DMS153 (cell line): ENCODE measurements around the gene ABCC11.
"Not testable (repeated sequence)": the region's sequence is repeated elsewhere in the genome, so short reads cannot be mapped to it uniquely, and the experiment has no call there.

Experiments used
- DNase-seq: peaks from one replicate; lab custom pipeline; 2025; lab: John Stamatoyannopoulos, UW

Gene ABCC11

DNA sequence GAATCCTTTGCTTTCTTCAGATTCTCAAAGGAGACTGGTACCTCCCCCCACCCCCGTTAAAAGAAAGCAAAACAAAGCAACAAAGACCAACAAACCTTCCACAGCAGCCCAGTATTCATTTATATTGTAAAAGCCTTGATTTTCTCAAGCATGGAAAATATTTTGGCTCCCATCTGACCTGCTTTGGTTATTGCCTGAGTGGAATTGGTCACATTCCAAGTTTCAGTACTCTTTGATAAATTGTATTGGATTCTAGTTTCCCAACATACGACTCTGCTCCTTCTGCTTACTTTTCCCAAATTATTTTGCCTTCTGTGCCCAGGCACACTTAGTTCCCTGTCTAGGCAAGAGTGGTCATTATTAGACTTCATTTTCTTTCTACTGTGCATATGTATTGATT, 1.3 kb downstream of the ABCC11 start:
- no peak for DNase-seq

GRCh38 chr16:48244863-48245195, 2.5 kb downstream of the ABCC11 start:
- DNase-seq, result no peak

- peak; percentile 71 for DNase-seq
These were observed 3.1 kb downstream of the ABCC11 start, which contains the start of gene LONP2 for GRCh38 chr16:48244080-48244862. Gene LONP2, plus strand, starts transcription at chr16:48244300. Its CDS starts 89 bp downstream, at chr16:48244389.

GRCh38 chr16:48240147-48240546, 7.2 kb downstream of the ABCC11 start:
- not testable (repeated sequence) for DNase-seq

GRCh38 chr16:48236286-48236685, 11.1 kb downstream of the ABCC11 start:
- no peak for DNase-seq

DNA sequence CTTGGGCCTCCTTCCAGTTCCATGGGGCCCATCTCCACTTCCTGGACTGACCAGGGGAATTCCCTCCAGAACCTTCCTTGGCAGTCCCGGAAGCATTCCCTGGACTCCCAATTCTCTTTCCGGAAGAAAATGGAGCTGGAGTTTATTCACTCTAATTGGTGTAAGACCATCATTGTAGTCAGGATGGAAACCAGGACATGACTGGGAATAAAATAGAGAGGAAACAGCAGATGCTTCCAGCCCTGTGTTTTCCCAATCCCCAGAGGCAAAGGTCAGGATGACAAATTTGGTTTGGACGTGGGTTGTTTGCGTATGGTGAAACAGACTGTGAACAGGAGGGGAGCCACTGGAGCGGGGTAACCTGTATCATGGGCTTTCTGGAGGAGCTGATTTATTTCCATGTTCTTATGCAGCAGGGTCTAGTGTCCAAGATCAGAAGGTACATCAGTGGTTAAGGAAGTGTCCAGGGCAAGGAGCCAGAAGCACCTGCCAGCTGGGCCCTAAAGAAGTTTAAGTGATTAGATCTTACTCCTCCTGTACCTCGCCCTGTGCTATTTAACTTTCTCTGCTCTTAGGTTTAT, 11.7 kb downstream of the ABCC11 start:
- DNase-seq, result no peak

GRCh38 chr16:48235058-48235555, 12.2 kb downstream of the ABCC11 start:
- DNase-seq, result no peak

DNA sequence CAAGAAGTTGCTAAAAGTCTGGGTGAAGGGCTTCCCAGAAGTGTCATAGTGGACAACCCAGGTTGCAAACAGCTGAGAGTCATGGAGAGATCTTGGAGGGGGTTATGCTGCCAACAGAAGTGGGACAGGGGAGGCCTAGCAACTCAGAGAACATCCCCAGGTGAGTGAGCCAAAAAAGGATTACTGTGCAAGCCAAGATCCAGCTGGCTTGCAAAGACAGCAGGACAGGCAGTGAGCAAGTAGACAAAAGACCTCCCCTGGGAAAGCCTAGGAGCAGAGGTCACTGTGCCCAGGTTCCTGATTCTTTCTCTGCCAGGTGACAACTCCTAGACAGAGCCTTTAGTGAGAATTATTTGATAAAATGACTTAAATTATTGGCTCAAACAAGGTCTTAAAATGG, 12.7 kb downstream of the ABCC11 start:
- no peak for DNase-seq

DNA sequence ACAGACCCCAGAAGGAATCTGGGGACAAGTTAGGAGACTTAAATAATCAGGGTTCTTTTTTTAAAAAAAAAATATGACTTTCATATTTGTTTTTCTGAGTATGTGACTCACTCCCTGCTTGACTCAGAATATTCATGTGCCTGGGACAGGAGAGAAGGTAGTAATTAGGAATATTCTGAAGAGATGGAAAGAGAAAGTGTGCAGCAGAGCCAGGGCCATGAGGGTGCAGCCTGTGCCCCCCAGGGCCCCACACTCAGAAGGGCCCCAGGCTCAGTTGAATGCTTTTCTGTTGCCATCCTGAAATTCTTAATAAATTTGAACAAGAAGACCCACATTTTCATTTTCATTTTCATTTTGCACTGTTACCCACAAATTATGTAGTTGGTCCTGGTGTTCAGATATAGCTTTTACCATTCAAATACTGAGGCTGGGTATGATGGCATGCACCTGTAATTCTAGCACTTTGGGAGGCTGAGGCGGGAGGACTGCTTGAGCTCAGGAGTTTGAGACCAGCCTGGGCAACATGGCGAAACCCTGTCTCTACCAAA, 14.8 kb downstream of the ABCC11 start:
- no peak for DNase-seq

DNA sequence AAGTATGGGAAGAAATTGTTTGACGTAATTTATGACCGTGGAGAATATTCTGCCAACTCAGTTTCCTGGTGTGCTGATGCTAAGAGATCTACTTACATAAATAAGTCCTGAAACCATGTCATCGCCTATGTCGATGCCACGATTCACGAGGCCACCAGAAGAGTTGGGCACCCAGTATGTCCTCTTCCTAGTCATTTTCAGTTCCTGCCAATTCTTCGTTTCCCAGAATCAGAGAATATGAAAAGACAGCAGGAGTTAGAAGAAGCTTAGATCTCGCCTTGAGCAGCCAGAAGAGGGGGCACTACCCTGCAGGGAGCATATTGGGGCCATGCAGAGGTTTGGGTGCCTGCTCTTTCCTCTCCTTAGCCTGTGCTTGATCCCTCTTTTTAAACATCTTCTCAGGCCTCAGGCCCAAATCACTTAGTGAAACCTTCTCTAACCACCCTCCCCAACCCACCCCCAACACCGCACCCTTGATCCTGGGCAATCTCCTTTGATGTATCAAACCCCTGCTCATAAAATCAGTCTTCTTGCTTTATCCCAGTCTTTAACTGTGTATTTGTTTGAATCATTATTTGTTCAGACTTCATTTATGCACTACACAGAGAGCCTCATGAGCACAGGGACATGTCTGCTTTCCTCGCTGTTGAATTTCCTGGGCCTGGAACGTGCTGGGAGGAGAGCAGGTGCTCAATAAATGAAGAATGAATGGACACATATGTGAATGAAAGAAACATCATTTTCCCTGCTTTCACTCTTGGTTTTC, 15.4 kb downstream of the ABCC11 start:
- no peak for DNase-seq

- no peak for DNase-seq
These were observed 21.9 kb downstream of the ABCC11 start for GRCh38 chr16:48225456-48225855.

DNA sequence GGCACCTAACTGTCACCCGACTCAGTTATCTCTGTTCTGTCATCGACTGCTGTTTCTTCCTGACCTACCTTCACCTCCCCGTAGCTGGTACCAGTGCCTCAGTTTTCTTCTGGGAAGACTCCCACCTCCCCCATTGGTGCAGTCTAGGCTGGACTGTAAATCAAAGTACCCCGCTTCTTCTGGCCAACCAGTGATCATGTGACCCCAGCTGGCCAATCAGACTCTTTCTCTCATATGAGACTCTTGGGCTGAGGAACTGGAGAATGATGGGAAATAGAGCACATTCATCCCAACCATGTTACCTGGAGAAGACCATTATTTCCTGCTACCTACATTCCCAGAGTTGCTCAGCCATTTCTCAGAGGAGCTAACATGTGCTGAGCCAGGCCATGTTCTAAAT, 23.8 kb downstream of the ABCC11 start:
- DNase-seq, result no peak

DNA sequence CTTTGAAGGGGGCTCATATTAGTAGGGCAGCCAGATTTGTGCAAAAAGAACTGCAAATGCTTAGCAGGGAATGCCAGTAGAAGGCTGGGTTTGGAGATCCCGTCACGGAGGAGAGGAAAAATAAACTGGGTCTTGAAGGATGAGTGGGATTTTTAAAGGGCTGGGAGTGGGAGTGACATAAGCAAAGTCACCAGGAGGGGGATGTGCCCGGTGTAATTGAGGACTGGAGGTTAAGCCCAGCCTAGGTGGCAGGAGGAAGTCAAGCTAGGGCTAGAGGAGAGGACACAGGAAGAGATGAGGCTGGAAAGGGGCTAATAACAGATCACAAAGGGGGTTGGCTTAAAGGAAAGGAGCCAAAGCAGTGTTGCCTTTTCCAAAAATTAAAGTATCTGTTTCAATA, 26.4 kb downstream of the ABCC11 start:
- DNase-seq, result no peak

DNA sequence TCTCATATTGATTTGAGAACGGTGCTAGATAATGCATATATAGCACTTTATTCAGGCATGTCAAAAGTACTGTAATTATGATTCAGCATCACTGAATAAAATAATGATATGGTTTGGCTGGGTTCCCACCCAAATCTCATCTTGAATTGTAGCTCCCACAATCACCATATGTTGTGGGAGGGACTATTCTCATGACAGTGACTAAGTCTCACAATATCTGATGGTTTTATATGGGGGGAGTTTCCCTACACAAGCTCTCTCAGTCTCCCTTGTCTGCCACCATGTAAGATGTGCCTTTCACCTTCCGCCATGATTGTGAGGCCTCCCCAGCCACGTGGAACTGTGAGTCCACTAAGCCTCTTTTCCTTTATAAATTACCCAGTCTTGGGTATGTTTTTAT, 28.9 kb downstream of the ABCC11 start:
- DNase-seq, result no peak

- DNase-seq, result no peak
These were observed 29.6 kb downstream of the ABCC11 start for GRCh38 chr16:48217708-48218107.

- DNase-seq, result no peak
These were observed 31.6 kb downstream of the ABCC11 start for GRCh38 chr16:48215738-48216137.

DNA sequence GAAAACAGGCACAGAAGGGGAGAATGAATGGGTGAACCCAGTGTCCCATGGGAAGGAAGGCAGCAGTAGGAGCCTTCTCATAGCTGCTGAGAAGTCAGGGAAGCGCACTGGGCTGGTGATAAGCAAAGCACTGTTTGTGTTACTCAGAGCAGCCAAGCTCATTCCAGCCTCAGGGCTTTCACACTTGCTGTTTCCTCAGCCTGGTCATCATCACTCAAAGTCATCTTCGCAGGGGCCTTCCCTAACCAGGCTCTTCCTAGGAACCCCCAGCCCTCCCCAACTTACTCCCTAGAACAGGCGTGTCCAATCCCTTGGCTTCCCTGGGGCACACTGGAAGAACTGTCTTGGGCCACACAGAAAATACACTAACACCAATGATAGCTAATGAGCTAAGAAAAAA, 35.3 kb downstream of the ABCC11 start:
- no peak for DNase-seq

GRCh38 chr16:48210747-48211146, 36.6 kb downstream of the ABCC11 start:
- DNase-seq, result no peak

DNA sequence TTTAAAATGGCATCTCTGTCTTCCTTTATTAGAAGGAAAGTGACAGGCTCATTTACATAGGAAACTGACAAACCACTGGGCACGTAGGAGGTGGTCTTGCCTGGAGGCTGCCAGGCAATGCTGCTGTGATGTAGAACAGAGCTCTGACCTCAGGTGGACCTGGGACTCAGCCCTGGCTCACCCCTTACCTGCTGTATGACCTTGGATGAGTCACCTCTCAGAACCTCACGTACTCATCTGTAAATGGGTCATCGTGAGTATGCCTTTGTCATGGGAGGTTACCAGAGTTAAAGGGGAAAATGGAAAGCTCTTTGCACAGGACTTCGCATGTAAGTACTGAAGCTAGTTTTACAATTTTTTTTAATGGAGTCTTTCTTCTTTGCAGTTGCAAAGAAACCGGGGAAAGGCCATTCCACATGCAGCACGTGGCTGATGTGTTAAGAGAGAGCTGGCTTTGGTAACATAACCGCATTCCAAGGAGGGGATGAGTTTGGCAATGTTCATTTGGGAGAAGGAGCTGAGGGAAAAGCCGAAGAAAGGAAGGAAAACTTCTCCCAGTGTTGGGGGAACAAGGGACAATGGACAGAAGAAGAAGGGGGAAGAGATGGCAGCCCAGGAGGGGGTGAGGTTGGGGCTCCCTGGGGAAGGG, 40.6 kb downstream of the ABCC11 start:
- DNase-seq, result no peak

- no peak for DNase-seq
These were observed 42.6 kb downstream of the ABCC11 start for GRCh38 chr16:48204825-48205151.

DNA sequence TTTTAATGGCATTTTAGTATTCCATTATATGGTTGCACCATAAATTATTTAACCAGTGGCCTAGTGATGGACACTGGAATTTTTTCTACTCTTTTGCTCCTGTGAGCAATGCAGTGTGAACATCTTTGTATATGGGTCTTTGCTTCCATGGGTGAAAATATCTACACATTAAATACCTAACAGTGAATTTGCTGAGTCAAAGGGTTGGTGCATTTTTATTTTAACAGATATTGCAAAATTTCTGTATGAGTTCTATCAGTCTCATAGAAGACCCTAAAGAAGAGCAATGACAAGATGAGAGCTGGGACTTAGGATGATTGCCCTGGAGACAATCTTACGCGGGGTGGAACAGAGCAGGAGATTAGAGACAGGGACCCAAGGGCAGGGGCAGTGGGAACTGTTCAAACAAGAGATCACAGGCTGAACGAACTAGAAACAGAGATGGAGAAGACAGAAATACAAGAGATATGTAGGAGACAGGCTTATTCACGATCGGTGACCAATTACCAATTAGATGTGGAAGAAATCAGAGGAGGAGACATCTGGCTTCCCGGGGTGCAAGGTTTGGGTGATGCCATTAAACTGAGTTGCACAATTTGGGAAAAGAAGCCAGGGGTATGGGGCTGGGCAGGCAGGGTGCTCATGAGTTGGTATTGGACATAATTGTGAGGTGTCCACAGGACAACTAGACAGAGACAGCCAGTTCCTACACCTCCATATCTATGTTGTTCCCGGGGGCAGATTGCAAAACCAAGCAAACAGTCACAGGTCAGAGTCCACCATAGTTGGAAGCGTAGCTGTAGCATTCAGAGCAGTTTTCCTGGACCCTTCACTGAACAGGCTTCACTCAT, 43.1 kb downstream of the ABCC11 start:
- no peak for DNase-seq
